Measurements from ENCODE around the gene UBXN2A. TPM values are rescaled to one million over a fixed set of nuclear protein-coding genes. Genes with fewer than 3 reads are reported as not detected.
"Not testable (repeated sequence)": the region's sequence is repeated elsewhere in the genome, so short reads cannot be mapped to it uniquely, and the experiment has no call there.

UBXN2A gene
- total RNA-seq, 1 experiment from 2014 or later: 29.5 TPM

- in situ Hi-C loops (cut with HindIII; ENCODE audit: low sequenced_read_pairs): no loop called here
- DNase-seq (ENCODE audit: low spot score): no peak
Measured at GRCh38 chr2:24024996-24025663, 84.9 kb downstream of the UBXN2A start.

GRCh38 chr2:24026233-24026632 lies 86.0 kb downstream of the UBXN2A start:
- DNase-seq (ENCODE audit: low spot score): no peak
- in situ Hi-C loops (cut with HindIII; ENCODE audit: low sequenced_read_pairs): no loop called here

DNA sequence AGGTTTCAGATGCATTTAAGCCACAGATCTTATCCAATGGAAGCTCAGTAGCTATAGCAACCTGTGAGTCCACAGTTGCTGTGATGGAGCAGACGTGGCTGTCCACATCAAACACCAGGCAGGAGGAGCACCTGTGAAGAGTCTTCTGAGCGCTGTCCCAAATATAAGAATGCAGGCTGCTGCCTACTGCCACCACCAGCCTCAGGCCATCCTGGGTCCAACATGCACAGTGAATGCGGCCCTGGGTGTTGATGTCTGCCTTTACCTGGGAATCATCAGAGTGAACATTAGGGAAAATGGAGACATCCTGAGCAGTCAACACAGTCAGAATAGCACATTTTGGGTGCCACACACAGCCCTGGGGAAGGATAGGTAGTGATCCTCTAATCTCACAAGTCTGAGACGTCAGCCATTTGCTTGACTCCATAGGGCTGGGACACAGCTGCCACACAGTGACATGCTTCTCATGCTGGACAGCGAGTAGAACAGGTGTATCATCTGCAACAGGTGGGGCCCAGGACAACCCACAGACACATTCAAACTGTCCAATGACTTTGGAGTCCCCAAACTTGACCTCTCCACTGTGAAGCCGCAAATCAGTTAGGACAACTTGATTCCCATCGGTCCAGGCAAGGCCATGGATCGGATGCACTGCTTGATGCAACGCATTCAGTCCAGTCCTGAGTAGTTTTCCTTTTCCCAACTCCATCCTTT lies 98.7 kb downstream of the UBXN2A start:
- DNase-seq (ENCODE audit: low spot score): no peak
- in situ Hi-C loops (cut with HindIII; ENCODE audit: low sequenced_read_pairs): no loop called here

GRCh38 chr2:24040511-24040910 lies 100.2 kb downstream of the UBXN2A start:
- in situ Hi-C loops (cut with HindIII; ENCODE audit: low sequenced_read_pairs): no loop called here
- DNase-seq (ENCODE audit: low spot score): no peak

DNA sequence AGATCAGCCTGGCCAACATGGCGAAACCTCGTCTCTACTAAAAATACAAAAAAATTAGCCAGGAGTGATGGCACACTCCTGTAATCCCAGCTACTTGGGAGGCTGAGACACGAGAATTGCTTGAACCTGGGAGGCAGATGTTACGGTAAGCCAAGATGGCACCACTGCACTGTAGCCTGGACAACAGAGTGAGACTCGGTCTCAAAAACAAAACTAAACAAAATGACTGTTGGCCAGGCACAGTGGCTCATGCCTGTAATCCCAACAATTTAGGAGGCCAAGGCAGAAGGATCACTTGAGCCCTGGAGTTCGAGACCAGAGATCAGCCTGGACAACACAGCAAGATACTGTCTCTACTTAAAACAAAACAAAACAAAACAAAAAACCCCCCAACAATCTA lies 102.9 kb downstream of the UBXN2A start:
- in situ Hi-C loops (cut with HindIII; ENCODE audit: low sequenced_read_pairs): not testable (repeated sequence)

DNA sequence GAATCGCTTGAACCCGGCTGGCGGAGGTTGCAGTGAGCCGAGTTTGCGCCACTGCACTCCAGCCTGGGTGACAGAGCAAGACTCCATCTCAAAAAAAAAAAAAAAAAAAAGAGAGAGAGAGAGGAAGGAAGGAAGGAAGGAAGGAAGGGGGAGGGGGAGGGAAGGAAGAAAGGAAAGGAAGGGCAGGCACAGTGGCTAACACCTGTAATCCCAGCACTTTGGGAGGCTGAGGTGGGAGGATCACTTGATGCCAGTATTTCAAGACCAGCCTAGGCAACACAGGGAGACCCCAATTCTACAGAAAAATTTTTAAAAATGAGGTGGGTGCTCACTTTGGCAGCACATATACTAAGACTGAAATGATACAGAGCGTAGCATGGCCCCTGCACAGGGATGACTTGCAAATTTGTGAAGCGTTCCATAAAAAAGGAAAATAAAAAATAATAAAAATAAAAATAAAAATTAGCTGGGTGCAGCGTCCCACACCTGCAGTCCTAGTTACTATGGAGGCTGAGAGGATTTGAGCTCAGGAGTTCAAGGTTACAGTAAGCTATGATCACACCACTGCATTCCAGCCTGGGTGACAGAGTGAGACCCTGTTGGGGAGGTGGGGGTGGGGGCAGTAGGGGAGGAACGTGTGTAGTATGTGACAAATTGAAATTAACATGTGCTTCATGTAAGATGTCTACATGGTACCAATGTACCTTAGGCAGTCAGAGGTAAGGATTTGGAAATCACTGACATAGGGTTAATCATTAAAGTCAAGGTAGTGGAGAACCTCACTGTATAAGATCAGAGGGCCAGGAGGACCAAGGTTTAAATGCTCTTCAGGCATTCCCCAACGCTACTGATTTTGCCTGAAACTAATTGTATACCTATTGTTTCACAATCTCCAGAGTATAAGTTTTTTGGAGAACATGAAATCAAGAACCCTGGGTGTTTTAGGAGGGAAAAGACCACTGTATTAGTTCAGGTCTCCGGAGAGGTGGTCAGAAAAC lies 105.5 kb downstream of the UBXN2A start:
- no peak for DNase-seq (ENCODE audit: low spot score)
- in situ Hi-C loops (cut with HindIII; ENCODE audit: low sequenced_read_pairs): no loop called here

More for the DNA sequence above, 102.9 kb downstream of the UBXN2A start:
- DNase-seq (ENCODE audit: low spot score): not testable (repeated sequence)

- no peak for DNase-seq (ENCODE audit: low spot score)
- in situ Hi-C loops (cut with HindIII; ENCODE audit: low sequenced_read_pairs): no loop called here
Measured at GRCh38 chr2:24046599-24046929, 106.3 kb downstream of the UBXN2A start.

DNA sequence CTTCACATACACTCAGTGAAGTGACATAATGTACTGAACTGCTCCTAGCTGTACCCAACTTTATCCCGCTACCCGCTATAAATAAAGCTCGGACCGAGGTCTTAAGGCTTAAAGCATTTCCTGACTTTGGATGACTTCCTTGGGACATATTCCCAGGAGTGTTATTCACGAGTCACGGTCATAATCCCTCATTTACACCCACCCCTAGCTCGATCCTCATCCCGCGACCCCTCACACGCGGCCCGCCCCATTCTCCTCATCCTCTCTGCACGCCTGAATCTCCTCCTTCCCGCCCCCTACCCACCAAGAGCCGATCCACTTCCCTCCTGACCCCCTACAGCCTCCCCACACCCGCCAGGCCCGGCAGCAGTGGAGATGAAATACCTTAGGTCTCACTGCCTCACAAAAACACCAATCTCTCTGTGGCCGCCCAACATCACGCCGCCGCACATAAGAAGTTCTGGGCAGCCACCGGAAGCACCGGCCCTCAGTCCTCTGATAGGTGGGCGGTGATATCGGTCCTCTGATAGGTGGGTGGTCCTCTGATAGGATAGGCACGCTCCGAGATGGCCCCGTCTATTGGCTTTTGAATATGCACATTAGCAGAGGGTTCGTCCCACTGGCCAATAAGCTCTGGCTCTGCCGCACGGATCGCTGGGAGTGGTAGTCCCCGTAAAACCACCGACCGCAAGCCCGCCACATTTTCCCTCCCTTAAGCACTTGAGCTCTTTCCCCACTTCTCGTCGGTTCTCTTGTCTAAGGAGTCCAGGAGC lies 106.9 kb downstream of the UBXN2A start, which contains the start of gene WDCP:
Gene WDCP (minus strand): TSS at position 462 of the 773 bp plus-strand sequence. CDS start 7,897 bp downstream, outside the sequence.
- in situ Hi-C loops (cut with HindIII; ENCODE audit: low sequenced_read_pairs): no loop called here
- peak; percentile 100 for DNase-seq (ENCODE audit: low spot score)

GRCh38 chr2:24047703-24048033 lies 107.4 kb downstream of the UBXN2A start:
- in situ Hi-C loops (cut with HindIII; ENCODE audit: low sequenced_read_pairs): no loop called here
- no peak for DNase-seq (ENCODE audit: low spot score)

DNA sequence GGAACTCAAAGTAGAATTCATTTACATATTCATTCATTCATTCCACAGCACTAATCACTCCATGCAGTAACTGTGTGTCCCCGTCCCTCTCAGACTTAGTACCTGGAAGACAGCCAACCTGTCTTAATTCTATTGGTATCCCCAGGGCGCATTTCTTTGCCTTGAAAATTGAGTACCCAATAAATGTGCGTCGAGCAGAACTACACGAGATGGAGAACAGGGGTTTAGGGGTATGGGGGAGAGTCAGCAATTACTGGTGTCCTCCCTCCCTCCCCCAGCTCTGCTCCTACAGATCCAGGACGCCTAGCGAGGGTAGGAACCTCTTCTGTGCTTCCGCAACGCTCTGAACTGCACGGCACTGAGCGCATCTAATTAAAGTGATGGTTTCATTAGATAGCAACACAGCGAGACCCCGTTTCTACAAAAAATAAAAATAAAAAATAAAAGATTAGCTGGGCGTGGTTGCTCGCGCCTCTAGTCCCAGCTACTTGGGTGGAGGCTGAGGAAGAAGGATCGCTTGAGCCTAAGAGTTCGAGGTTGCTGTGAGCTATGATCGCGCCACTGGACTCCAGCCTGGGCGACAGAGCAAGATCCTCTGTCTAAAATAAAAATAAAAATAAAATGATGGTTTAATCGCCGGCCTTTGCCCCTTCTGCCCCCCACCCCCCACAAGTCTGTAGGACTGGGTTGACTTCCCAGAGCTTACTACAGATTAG lies 108.7 kb downstream of the UBXN2A start:
- DNase-seq (ENCODE audit: low spot score): peak; percentile 47
- in situ Hi-C loops (cut with HindIII; ENCODE audit: low sequenced_read_pairs): no loop called here

GRCh38 chr2:24049485-24050021 lies 109.3 kb downstream of the UBXN2A start, which contains the start of gene FKBP1B:
Gene FKBP1B (plus strand): TSS chr2:24049741. CDS start chr2:24049850, 109 bp downstream.
- peak; percentile 82 for DNase-seq (ENCODE audit: low spot score)
- in situ Hi-C loops (cut with HindIII; ENCODE audit: low sequenced_read_pairs): no loop called here

DNA sequence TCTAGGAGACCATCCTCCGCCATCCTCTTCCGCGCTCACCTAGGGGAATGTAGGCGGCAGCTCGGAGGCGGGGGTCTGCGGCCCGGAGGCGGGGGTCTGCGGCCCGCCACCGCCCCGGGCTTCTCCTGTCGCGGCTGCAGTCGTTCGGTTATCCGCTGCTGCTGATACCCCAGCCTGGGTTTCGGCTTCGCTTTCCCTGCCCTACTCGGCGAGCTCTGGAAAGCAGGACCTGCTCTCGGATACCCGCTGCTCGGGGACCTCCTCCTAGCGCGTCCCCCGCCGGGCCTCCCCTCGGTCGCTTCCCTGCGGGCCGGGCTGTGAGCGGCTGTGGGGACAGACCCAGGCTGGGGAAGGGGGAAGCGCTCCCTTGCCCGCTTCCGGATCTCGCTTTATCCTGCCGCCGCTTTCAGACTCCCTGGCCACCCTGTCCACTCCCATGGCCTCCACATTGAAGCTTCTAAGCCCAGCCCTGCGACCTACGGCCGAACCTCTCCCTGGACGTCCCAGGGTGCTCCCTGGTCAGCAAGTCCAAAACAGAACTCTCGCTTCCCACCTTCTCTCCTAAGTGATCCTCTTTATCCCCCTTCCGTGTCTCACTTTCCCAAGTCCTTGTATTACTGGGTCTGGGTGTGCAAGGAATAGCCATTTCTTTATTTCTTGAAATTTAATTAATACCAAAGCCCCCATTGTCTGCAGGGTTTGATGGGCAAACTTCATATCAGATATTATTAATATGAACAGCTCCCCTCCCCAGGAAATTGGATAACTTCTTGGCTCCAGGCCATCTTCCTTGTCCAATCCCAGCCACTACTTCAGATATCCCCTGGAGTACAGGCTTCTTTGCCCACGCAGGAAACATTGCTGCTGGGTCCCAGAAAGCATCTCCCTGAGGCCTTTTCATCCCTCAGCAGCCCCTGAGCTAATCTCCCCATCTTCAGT lies 110.0 kb downstream of the UBXN2A start:
- in situ Hi-C loops (cut with HindIII; ENCODE audit: low sequenced_read_pairs): no loop called here
- peak; percentile 61 for DNase-seq (ENCODE audit: low spot score)

DNA sequence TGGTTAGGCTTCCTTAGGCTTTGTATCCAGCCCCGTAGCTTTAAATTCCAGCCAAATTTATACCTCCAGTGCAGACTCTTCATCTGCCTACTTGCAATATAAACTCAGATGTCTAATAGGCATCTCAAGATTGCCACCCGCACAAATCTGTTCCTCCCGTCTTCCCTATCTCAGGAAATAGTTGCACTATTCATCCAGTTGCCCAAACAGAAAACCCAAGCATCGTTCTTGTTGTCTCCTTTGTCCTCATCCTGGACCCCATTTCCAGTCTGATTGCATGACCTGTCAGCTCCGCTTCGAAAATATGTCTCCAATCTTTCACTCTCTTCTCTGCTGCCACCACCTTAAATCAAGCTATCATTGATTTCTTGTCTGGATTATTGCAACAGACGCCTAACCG lies 111.6 kb downstream of the UBXN2A start:
- in situ Hi-C loops (cut with HindIII; ENCODE audit: low sequenced_read_pairs): no loop called here

DNA sequence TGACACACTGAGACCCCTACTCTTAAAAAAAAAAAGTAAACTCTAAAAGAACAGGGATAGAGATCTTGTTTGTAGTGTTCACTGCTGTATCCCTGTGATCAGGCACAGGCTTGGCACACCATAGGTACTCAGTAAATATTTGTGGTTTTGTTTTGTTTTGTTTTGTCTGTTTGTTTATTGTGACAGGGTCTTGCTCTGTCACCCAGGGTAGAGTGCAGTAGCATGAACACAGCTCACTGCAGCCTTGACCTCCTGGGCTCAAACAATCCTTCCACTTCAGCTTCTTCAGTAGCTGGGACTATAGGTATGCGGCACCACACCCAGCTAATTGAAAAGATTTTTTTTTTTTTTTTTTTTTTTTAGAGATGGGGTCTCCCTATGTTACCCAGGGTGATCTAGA lies 112.7 kb downstream of the UBXN2A start:
- in situ Hi-C loops (cut with HindIII; ENCODE audit: low sequenced_read_pairs): no loop called here
- no peak for DNase-seq (ENCODE audit: low spot score)

More for the DNA sequence above, 111.6 kb downstream of the UBXN2A start:
- no peak for DNase-seq (ENCODE audit: low spot score)
